Measurements from ENCODE around the gene POLA2.

Gene POLA2

DNA sequence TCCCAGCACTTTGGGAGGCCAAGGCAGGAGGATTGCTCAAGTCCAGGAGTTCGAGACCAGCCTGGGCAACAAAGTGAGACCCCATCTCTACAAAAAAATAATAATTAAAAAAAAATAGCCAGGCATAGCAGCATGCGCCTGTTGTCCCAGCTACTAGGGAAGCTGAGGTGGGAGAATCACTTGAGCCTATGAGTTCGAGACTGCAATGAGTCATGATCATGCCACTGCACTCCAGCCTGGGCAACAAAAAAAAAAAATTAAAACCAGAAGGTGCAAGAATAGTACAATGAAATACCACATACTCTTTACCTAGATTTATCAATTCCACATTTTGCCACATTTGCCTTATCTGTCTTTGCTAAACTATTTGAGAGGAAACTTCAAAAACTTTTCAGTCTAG lies 80.1 kb downstream of the POLA2 start:
- DNase-seq: no peak
